WI38 (cell line): ENCODE measurements around the gene PHGDH.
"Not testable (repeated sequence)": the region's sequence is repeated elsewhere in the genome, so short reads cannot be mapped to it uniquely, and the experiment has no call there.

Experiments used
- H3K4me3 ChIP-seq: 2 replicates; pipeline ENCODE4 v1.5.1; 2011; ENCODE audit warnings: low read depth, mild to moderate bottlenecking, control low read depth, low read length
- CTCF ChIP-seq: IDR thresholded peaks from 2 replicates; pipeline ENCODE4 v1.5.1; 2012; ENCODE audit warnings: low read depth, mild to moderate bottlenecking, control low read depth, low read length

Gene PHGDH

GRCh38 chr1:119682141-119682540 lies 29.6 kb upstream of the PHGDH start:
- no peak overlapping the region for H3K4me3 ChIP-seq
- TF ChIP-seq CTCF, result no peak

- TF ChIP-seq CTCF, result no peak
Measured at GRCh38 chr1:119683893-119684292, 27.8 kb upstream of the PHGDH start.

GRCh38 chr1:119686661-119687060 lies 25.1 kb upstream of the PHGDH start:
- no peak overlapping the region for H3K4me3 ChIP-seq
- no peak for TF ChIP-seq CTCF

More at GRCh38 chr1:119683893-119684292, 27.8 kb upstream of the PHGDH start:
- no peak overlapping the region for H3K4me3 ChIP-seq

GRCh38 chr1:119687434-119688079 lies 24.2 kb upstream of the PHGDH start:
- H3K4me3 ChIP-seq, result no peak overlapping the region

GRCh38 chr1:119688810-119689209 lies 22.9 kb upstream of the PHGDH start:
- TF ChIP-seq CTCF, result no peak

More at GRCh38 chr1:119687434-119688079, 24.2 kb upstream of the PHGDH start:
- TF ChIP-seq CTCF, result no peak

GRCh38 chr1:119689511-119689910 lies 22.2 kb upstream of the PHGDH start:
- no peak for TF ChIP-seq CTCF
- no peak overlapping the region for H3K4me3 ChIP-seq

More at GRCh38 chr1:119688810-119689209, 22.9 kb upstream of the PHGDH start:
- no peak overlapping the region for H3K4me3 ChIP-seq

GRCh38 chr1:119696863-119697262 lies 14.9 kb upstream of the PHGDH start:
- H3K4me3 ChIP-seq, result not testable (repeated sequence)

- no peak for TF ChIP-seq CTCF
Measured at GRCh38 chr1:119697598-119697997, 14.1 kb upstream of the PHGDH start.

More at GRCh38 chr1:119697598-119697997, 14.1 kb upstream of the PHGDH start:
- no peak overlapping the region for H3K4me3 ChIP-seq
